PC-9 (cell line): ENCODE data around the gene NPIPA8.
"Not testable (repeated sequence)": the region's sequence is repeated elsewhere in the genome, so short reads cannot be mapped to it uniquely, and the experiment has no call there.

Experiments used
- EZH2 ChIP-seq: fragments of 200-600 bp; sonication (generic); IDR thresholded peaks from 2 replicates; pipeline ENCODE4 v1.8.0; 2017; ENCODE audit warnings: antibody characterized with exemption, low read depth
- TF ChIP-seq, protein P1 (sequence below): fragments of 200-600 bp; sonication (generic); conservative IDR thresholded peaks from 2 replicates; pipeline ENCODE4 v1.6.1; 2017; ENCODE audit warnings: mixed run types, antibody characterized with exemption, mild to moderate bottlenecking, moderate library complexity

DNA sequence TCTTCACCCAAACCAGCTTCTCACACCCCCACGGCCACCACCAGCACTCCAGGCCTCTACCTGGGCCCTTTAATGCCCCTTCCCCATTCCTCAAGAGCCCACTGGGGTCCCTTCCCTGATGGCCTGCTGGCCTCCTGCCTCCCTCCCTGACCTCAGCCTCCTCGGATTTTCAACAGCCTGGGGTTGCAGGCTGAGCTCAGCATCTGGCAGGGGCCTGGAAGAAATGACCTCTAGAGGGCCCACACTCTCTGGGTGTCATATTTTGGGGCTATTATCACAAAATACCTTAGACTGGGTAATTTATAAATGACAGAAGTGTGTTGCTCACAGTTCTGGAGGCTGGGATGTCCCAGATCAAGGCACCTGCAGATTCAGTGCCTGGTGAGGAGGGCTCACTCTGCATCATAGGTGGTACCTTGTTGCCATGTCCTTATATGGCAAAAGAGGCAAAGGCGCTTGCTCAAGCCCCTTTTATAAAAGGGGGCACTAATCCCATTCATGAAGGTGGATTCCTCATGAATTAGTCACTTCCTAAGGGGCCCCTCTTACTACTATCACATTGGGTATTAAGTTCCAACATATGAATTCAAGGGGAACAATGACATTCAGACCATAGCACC, 43.1 kb downstream of the NPIPA8 start:
- TF ChIP-seq, protein P1, sequence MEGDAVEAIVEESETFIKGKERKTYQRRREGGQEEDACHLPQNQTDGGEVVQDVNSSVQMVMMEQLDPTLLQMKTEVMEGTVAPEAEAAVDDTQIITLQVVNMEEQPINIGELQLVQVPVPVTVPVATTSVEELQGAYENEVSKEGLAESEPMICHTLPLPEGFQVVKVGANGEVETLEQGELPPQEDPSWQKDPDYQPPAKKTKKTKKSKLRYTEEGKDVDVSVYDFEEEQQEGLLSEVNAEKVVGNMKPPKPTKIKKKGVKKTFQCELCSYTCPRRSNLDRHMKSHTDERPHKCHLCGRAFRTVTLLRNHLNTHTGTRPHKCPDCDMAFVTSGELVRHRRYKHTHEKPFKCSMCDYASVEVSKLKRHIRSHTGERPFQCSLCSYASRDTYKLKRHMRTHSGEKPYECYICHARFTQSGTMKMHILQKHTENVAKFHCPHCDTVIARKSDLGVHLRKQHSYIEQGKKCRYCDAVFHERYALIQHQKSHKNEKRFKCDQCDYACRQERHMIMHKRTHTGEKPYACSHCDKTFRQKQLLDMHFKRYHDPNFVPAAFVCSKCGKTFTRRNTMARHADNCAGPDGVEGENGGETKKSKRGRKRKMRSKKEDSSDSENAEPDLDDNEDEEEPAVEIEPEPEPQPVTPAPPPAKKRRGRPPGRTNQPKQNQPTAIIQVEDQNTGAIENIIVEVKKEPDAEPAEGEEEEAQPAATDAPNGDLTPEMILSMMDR, result not testable (repeated sequence)
- not testable (repeated sequence) for TF ChIP-seq EZH2
